H1 (cell line): ENCODE data around the gene BABAM2. TPM values are rescaled to one million over a fixed set of nuclear protein-coding genes. Genes with fewer than 3 reads are reported as not detected.

ENCODE experiments used
- CTCF ChIA-PET: fragments of 300-600 bp; sonication (Branson Sonifier 250); formaldehyde crosslinking; loops from one replicate; lab custom pipeline; 2021; ENCODE audit not compliant: partially characterized antibody; lab: Charles Lee
- POLR2A ChIA-PET: fragments of 300-600 bp; sonication (Branson Sonifier 250); formaldehyde crosslinking; loops from one replicate; lab custom pipeline; 2021; ENCODE audit warnings: inconsistent platforms; ENCODE audit not compliant: partially characterized antibody; lab: Charles Lee
- DNase-seq, 2 experiments: peaks; one replicate each; pipeline versions ENCODE4 v3.0.0 to v3.0.0-alpha.2; 2010 to 2022; ENCODE audit warnings: low spot score in 2 of 2, low read depth in 1 of 2, mixed read lengths in 1 of 2
- FAIRE-seq: peaks from 2 replicates; lab custom pipeline; 2011; peaks lifted over from hg19 to GRCh38; lab: Jason Lieb, UNC
- H2AFZ ChIP-seq: 2 replicates; pipeline ENCODE4 v1.8.1; 2012; ENCODE audit warnings: low read length, inconsistent platforms
- H2AK5ac ChIP-seq: 2 replicates; pipeline ENCODE4 v1.6.1; 2013; ENCODE audit warnings: low read depth, low read length
- H2BK120ac ChIP-seq: replicated peaks from 2 replicates; pipeline ENCODE3; 2013; ENCODE audit warnings: low read depth, low read length, inconsistent platforms
- H2BK12ac ChIP-seq: 2 replicates; pipeline ENCODE4 v1.6.1; 2013; ENCODE audit warnings: low read depth, low read length
- H2BK15ac ChIP-seq: 2 replicates; pipeline ENCODE4 v1.6.1; 2013; ENCODE audit warnings: low read length
- H2BK20ac ChIP-seq: 2 replicates; pipeline ENCODE4 v1.6.1; 2013; ENCODE audit warnings: low read length
- H2BK5ac ChIP-seq: 2 replicates; pipeline ENCODE4 v1.6.1; 2013; ENCODE audit warnings: low read depth, low read length
- H3K14ac ChIP-seq: 2 replicates; pipeline ENCODE4 v1.6.1; 2013; ENCODE audit warnings: inconsistent platforms; ENCODE audit not compliant: insufficient read length
- H3K18ac ChIP-seq: 2 replicates; pipeline ENCODE4 v1.6.1; 2013; ENCODE audit warnings: low read length; ENCODE audit errors: extremely low read depth
- H3K23ac ChIP-seq: 2 replicates; pipeline ENCODE4 v1.6.1; 2013; ENCODE audit warnings: inconsistent platforms; ENCODE audit not compliant: insufficient read length
- H3K23me2 ChIP-seq: 2 replicates; pipeline ENCODE4 v1.6.1; 2013; ENCODE audit warnings: low read depth, low read length
- H3K27ac ChIP-seq: 2 replicates; pipeline ENCODE4 v1.6.1; 2011; ENCODE audit warnings: low read depth, low read length, inconsistent platforms
- H3K27me3 ChIP-seq, 4 experiments: replicated peaks in 1 of 4; 1 replicate in 1 of 4; 2 replicates in 3 of 4; pipeline versions ENCODE4 v1.6.1 to v1.8.1; 2011 to 2013; ENCODE audit warnings: low read length in 3 of 4, mild to moderate bottlenecking in 3 of 4, inconsistent platforms in 2 of 4, mixed read lengths in 2 of 4, moderate library complexity in 1 of 4; ENCODE audit not compliant: control insufficient read depth in 3 of 4, insufficient read depth in 3 of 4; ENCODE audit errors: extremely low read depth in 1 of 4
- H3K36me3 ChIP-seq, 4 experiments: 2 replicates each; pipeline versions ENCODE4 v1.6.1 to v1.8.1; 2011 to 2013; ENCODE audit warnings: mild to moderate bottlenecking in 4 of 4, low read length in 3 of 4, moderate library complexity in 2 of 4, control low read depth in 1 of 4, inconsistent platforms in 1 of 4; ENCODE audit not compliant: insufficient read depth in 4 of 4, control insufficient read depth in 2 of 4
- H3K4ac ChIP-seq: replicated peaks from 2 replicates; pipeline ENCODE3; 2013; ENCODE audit warnings: low read length, low read depth, mixed read lengths, inconsistent platforms; ENCODE audit not compliant: insufficient read length
- H3K4me1 ChIP-seq, 4 experiments: replicated peaks in 1 of 4; 1 replicate in 1 of 4; 2 replicates in 3 of 4; pipeline versions ENCODE4 v1.6.1 to v1.8.1; 2011 to 2013; ENCODE audit warnings: low read length in 3 of 4, inconsistent platforms in 2 of 4, mixed read lengths in 1 of 4; ENCODE audit not compliant: insufficient read depth in 4 of 4, control insufficient read depth in 3 of 4
- H3K4me2 ChIP-seq, 2 experiments: 2 replicates each; pipeline versions ENCODE4 v1.6.1 to v1.8.1; 2011 to 2013; ENCODE audit warnings: low read depth in 2 of 2, low read length in 2 of 2, control low read depth in 1 of 2, inconsistent platforms in 1 of 2, mild to moderate bottlenecking in 1 of 2; ENCODE audit not compliant: insufficient read depth in 1 of 2
- H3K4me3 ChIP-seq, 4 experiments: fragments of 200-600, 300-600 bp in 1 of 4; sonication (generic), shearing (Covaris generic), sonication (Bioruptor Twin) in 1 of 4; 2 replicates each; pipeline versions ENCODE4 v1.5.1 to v1.8.1; 2011 to 2016; ENCODE audit warnings: low read length in 4 of 4, low read depth in 3 of 4, control low read depth in 2 of 4, inconsistent platforms in 2 of 4, mild to moderate bottlenecking in 2 of 4, mixed read lengths in 1 of 4, moderate library complexity in 1 of 4; ENCODE audit not compliant: insufficient read depth in 2 of 4; ENCODE audit errors: extremely low read depth in 1 of 4
- H3K56ac ChIP-seq: replicated peaks from 2 replicates; pipeline ENCODE3; 2013; ENCODE audit warnings: low read depth, mild to moderate bottlenecking, mixed read lengths, low read length, inconsistent platforms; ENCODE audit not compliant: insufficient read length
- H3K79me1 ChIP-seq: 2 replicates; pipeline ENCODE4 v1.6.1; 2013; ENCODE audit warnings: low read depth, low read length, control low read depth
- H3K79me2 ChIP-seq, 2 experiments: 2 replicates each; pipeline versions ENCODE4 v1.6.1 to v1.8.1; 2012 to 2013; ENCODE audit warnings: low read length in 2 of 2, mild to moderate bottlenecking in 2 of 2, inconsistent platforms in 1 of 2; ENCODE audit not compliant: insufficient read depth in 2 of 2, control insufficient read depth in 1 of 2
- H3K9ac ChIP-seq, 4 experiments: replicated peaks in 1 of 4; 1 replicate in 1 of 4; 2 replicates in 3 of 4; pipeline versions ENCODE4 v1.6.1 to v1.8.1; 2011 to 2013; ENCODE audit warnings: low read depth in 3 of 4, low read length in 3 of 4, control low read depth in 2 of 4, mild to moderate bottlenecking in 2 of 4, moderate library complexity in 2 of 4, inconsistent platforms in 1 of 4; ENCODE audit errors: extremely low read depth in 1 of 4
- H3K9me3 ChIP-seq, 2 experiments: 2 replicates each; pipeline versions ENCODE4 v1.6.1 to v1.8.1; 2012 to 2013; ENCODE audit warnings: mild to moderate bottlenecking in 2 of 2, moderate library complexity in 2 of 2, control low read depth in 1 of 2, inconsistent platforms in 1 of 2, low read depth in 1 of 2, low read length in 1 of 2, mixed read lengths in 1 of 2; ENCODE audit not compliant: insufficient read depth in 2 of 2
- H4K20me1 ChIP-seq, 2 experiments: replicated peaks in 1 of 2; 2 replicates each; pipeline versions ENCODE3 to v1.8.1; 2011 to 2013; ENCODE audit warnings: inconsistent platforms in 2 of 2, low read length in 2 of 2, mild to moderate bottlenecking in 1 of 2; ENCODE audit not compliant: insufficient read depth in 2 of 2, control insufficient read depth in 1 of 2
- H4K5ac ChIP-seq: 2 replicates; pipeline ENCODE4 v1.6.1; 2013; ENCODE audit warnings: low read length, low read depth, mixed read lengths, inconsistent platforms; ENCODE audit not compliant: insufficient read length
- H4K8ac ChIP-seq: 2 replicates; pipeline ENCODE4 v1.8.0; 2013; ENCODE audit warnings: mild to moderate bottlenecking, moderate library complexity, low read length, inconsistent platforms; ENCODE audit not compliant: insufficient read depth; ENCODE audit errors: extremely low read depth
- H4K91ac ChIP-seq: replicated peaks from 2 replicates; pipeline ENCODE3; 2013; ENCODE audit warnings: low read length, mixed read lengths, inconsistent platforms; ENCODE audit not compliant: insufficient read length
- BACH1 ChIP-seq: IDR thresholded peaks from 2 replicates; pipeline ENCODE4 v1.6.1; 2012; ENCODE audit warnings: low read length, improper control_type of control experiment
- BRCA1 ChIP-seq: IDR thresholded peaks from 2 replicates; pipeline ENCODE4 v1.6.1; 2012; ENCODE audit warnings: low read depth, low read length, improper control_type of control experiment
- CHD1 ChIP-seq: IDR thresholded peaks from 2 replicates; pipeline ENCODE4 v1.6.1; 2012; ENCODE audit warnings: low read depth, low read length, improper control_type of control experiment
- CHD2 ChIP-seq: IDR thresholded peaks from 2 replicates; pipeline ENCODE4 v1.6.1; 2012; ENCODE audit warnings: low read length, improper control_type of control experiment
- CREB1 ChIP-seq: IDR thresholded peaks from 2 replicates; pipeline ENCODE4 v1.6.1; 2012; ENCODE audit warnings: inconsistent platforms
- EP300 ChIP-seq, 2 experiments: IDR thresholded peaks; 1 replicate in 1 of 2; 2 replicates in 1 of 2; pipeline ENCODE4 v1.6.1; 2011 to 2012; ENCODE audit warnings: low read depth in 2 of 2, low read length in 2 of 2, mild to moderate bottlenecking in 2 of 2, borderline replicate concordance in 1 of 2, inconsistent platforms in 1 of 2, moderate library complexity in 1 of 2
- RFX5 ChIP-seq: IDR thresholded peaks from 2 replicates; pipeline ENCODE4 v1.6.1; 2011; ENCODE audit warnings: low read depth, low read length, improper control_type of control experiment, borderline replicate concordance
- RNF2 ChIP-seq: fragments of 200-900, 300-1000 bp; sonication (generic); IDR thresholded peaks from 2 replicates; pipeline ENCODE4 v1.7.1; 2016; ENCODE audit warnings: borderline replicate concordance, low read depth, mild to moderate bottlenecking, antibody characterized with exemption, low read length; ENCODE audit not compliant: poor library complexity, severe bottlenecking; ENCODE audit errors: missing control alignments
- WGBS, 2 experiments: shearing (Covaris generic) in 1 of 2; methylation state at CpG; one replicate each; pipeline versions ENCODE4 v1.1.6 to v1.1.7; 2013 to 2015; ENCODE audit warnings: low lambda C conversion rate in 2 of 2, mixed read lengths in 2 of 2, inconsistent platforms in 1 of 2, low coverage in 1 of 2, missing lambda C conversion rate in 1 of 2; ENCODE audit not compliant: insufficient replicate concordance in 2 of 2, insufficient coverage in 1 of 2, insufficient read length in 1 of 2; ENCODE audit errors: extremely low coverage in 1 of 2, missing lambda C conversion rate in 1 of 2; 5-methylcytosine and 5-hydroxymethylcytosine counted together
- polyA plus RNA-seq, 7 experiments: library from polyadenylated mRNA; depleted of rRNA in 3 of 7; stranded (reverse) in 5 of 7; unstranded in 2 of 7; fragments of >200 nt in 5 of 7; fragments of 200-250 nt in 2 of 7; gene quantifications; 1 replicate in 5 of 7; 2 replicates in 1 of 7; 4 replicates in 1 of 7; pipeline versions ENCODE4 v1.2.1 to v1.2.3, GENCODE V29; 2011 to 2013; ENCODE audit warnings: missing spikeins in 2 of 7, mixed read lengths in 2 of 7
- total RNA-seq: library from RNA; stranded (reverse); fragmentation: NEBNext Ultra II Directional; extraction: Animal tissue kit (Norgen Biotek cat#: 25700); gene quantifications from 2 replicates; pipeline ENCODE4 v1.2.1, GENCODE V29; 2021

The BABAM2 gene
- total and polyA plus RNA-seq, 2 of the 8 experiments (the other 6 are each of a cell fraction or from before 2014, with no cell fraction given): 15.8 to 20.9 TPM

GRCh38 chr2:27856956-27857355 is 33.6 kb upstream of the BABAM2 start:
- no peak overlapping the region for H4K91ac ChIP-seq
- no peak overlapping the region for H3K4ac ChIP-seq
- TF ChIP-seq RNF2 (no peak), BRCA1 (no peak), CHD1 (no peak), BACH1 (no peak), CHD2 (no peak), RFX5 (no peak), CREB1 (no peak), EP300 (IDR thresholded peaks at IDR 0.05; ENCODE audit: borderline replicate concordance in 1 of 2, low read depth in 2 of 2, low read length in 2 of 2) (no peak)
- no peak overlapping the region for H2AFZ ChIP-seq
- no peak overlapping the region for H2BK120ac ChIP-seq
- no peak overlapping the region for H3K14ac ChIP-seq
- no peak overlapping the region for H2BK20ac ChIP-seq
- no peak overlapping the region for H3K27ac ChIP-seq
- H3K79me2 ChIP-seq: no peaks in the 10 kb centered on the region
- H2BK15ac ChIP-seq: no peak overlapping the region
- DNase-seq (no peak), FAIRE-seq (no peak)
- no peak overlapping the region for H3K4me2 ChIP-seq
- no peak overlapping the region for H4K8ac ChIP-seq
- no peak overlapping the region for H2BK5ac ChIP-seq
- peaks cover 6 to 11% of the 10 kb centered on the region in 2 experiments; a peak in 3 of 4 replicates for H3K9me3 ChIP-seq
- no peak overlapping the region for H3K23ac ChIP-seq
- H4K5ac ChIP-seq: no peak overlapping the region
- H3K56ac ChIP-seq: no peak overlapping the region
- no peaks in the 10 kb centered on the region for H3K36me3 ChIP-seq
- H3K9ac ChIP-seq: no peak overlapping the region
- no peaks in the 10 kb centered on the region for H3K4me1 ChIP-seq
- H3K18ac ChIP-seq: no peak overlapping the region
- no peaks in the 10 kb centered on the region for H3K23me2 ChIP-seq
- no peaks in the 10 kb centered on the region for H4K20me1 ChIP-seq
- no peaks in the 10 kb centered on the region for H3K27me3 ChIP-seq
- no peak overlapping the region for H2AK5ac ChIP-seq
- H3K4me3 ChIP-seq: no peak overlapping the region
- no peaks in the 10 kb centered on the region for H3K79me1 ChIP-seq
- ChIA-PET POLR2A (no interaction called here), CTCF (interaction anchor here (1.1 kb wide), 1 partner anchor 18 kb away, joined by 3 read pairs; no protein-coding TSS in a partner anchor)
- no peak overlapping the region for H2BK12ac ChIP-seq
- WGBS, 2 experiments: 86% methylated on average over 3 of the region's 3 CpGs; no CpG with 5 or more reads in 1 of the 2 experiments
